Adrenal gland (tissue), 12 donors: ENCODE data around the gene MAGI1. TPM values are rescaled to one million over a fixed set of nuclear protein-coding genes. Genes with fewer than 3 reads are reported as not detected.

Source experiments
- DNase-seq, 7 donors: peaks; one replicate each; pipeline ENCODE4 v3.0.0-alpha.2; 2019 to 2020
- H3K27ac ChIP-seq, 5 donors: fragments of 200-600 bp; sonication (generic) in 4 of 5; 1 replicate in 3 of 5; 2 replicates in 2 of 5; pipeline versions ENCODE4 v1.5.1 to v1.8.0; 2016 to 2020; ENCODE audit warnings: mild to moderate bottlenecking in 1 of 5
- H3K27me3 ChIP-seq: fragments of 200-600 bp; 2 replicates; pipeline ENCODE4 v1.8.0; 2021
- H3K36me3 ChIP-seq, 2 donors: fragments of 200-600 bp; replicated peaks in 1 of 2; 1 replicate in 1 of 2; 2 replicates in 1 of 2; pipeline versions ENCODE4 v1.5.1 to v1.8.0; 2018 to 2022
- H3K4me1 ChIP-seq, 2 donors: fragments of 200-600 bp; replicated peaks in 1 of 2; 1 replicate in 1 of 2; 2 replicates in 1 of 2; pipeline versions ENCODE4 v1.5.1 to v1.8.0; 2018 to 2021
- H3K4me3 ChIP-seq, 4 donors: fragments of 200-600 bp; sonication (generic) in 3 of 4; one replicate each; pipeline ENCODE4 v1.5.1; 2016 to 2018
- H3K9me3 ChIP-seq, 3 donors: fragments of 200-600 bp; sonication (generic) in 1 of 3; replicated peaks in 1 of 3; 1 replicate in 2 of 3; 2 replicates in 1 of 3; pipeline versions ENCODE4 v1.5.1 to v1.8.0; 2016 to 2021
- CTCF ChIP-seq, 6 experiments: fragments of 450-650 bp in 4 of 6; fragments of 200-600 bp in 2 of 6; sonication (generic) in 1 of 6; IDR thresholded peaks; 1 replicate in 5 of 6; 2 replicates in 1 of 6; pipeline versions ENCODE4 v1.5.1 to v1.8.0; 2016 to 2021; ENCODE audit warnings: antibody characterized with exemption in 6 of 6, mild to moderate bottlenecking in 2 of 6, moderate library complexity in 1 of 6
- POLR2A ChIP-seq, 2 donors: fragments of 450-650 bp; IDR thresholded peaks; one replicate each; pipeline ENCODE4 v1.6.1; 2017; ENCODE audit warnings: antibody characterized with exemption in 2 of 2, mild to moderate bottlenecking in 2 of 2, moderate library complexity in 1 of 2
- WGBS, 4 donors: extraction: QIAGEN DNeasy Blood & Tissue Kit in 2 of 4; methylation state at CpG; one replicate each; pipeline versions ENCODE4 v1.1.5 to v1.1.7; 2013 to 2017; 5-methylcytosine and 5-hydroxymethylcytosine counted together
- intact Hi-C, 2 donors: fragments of 100-400 bp; cut with DNase I; formaldehyde crosslinking; loops; one replicate each; pipeline versions ENCODE4 v1.14.1 to v1.15.0; 2022 to 2023
- polyA plus RNA-seq, 3 donors: library from polyadenylated mRNA; stranded (reverse); fragments of 200-250 nt in 2 of 3; fragments of 350-450 nt in 1 of 3; fragmentation: Illumina TruSeq in 1 of 3; extraction: RNeasy Lipid Tissue Mini Kit (QIAGEN cat#74804) in 1 of 3; gene quantifications; one replicate each; pipeline ENCODE4 v1.2.3, GENCODE V29; 2013 to 2014
- total RNA-seq, 9 donors: library from RNA; depleted of rRNA in 4 of 9; stranded (reverse); fragments of >200 nt in 4 of 9; fragments of 120-200 nt in 1 of 9; fragmentation: NEBNext Ultra II Directional in 1 of 9; extraction: Animal tissue kit (Norgen Biotek cat#: 25700) in 1 of 9; gene quantifications; one replicate each; pipeline versions ENCODE4 v1.1.0 to v1.2.4, GENCODE V29; 2013 to 2023
- donor health status: healthy with polysubstance abuse.
- donor health status: Bipolar disorder and iron deficiency.
- donor health status: DM: yes; HTN: yes; CAD: no.
- donor health status: DM: no; HTN: no; CAD: no.
- donor health status: DM: no; HTN: no; CAD: no.
- donor health status: DM: yes; HTN: yes; CAD: no.

MAGI1 gene
- total and polyA plus RNA-seq, 12 donors = 4.8 to 31.6 (median 18.5) TPM

DNA sequence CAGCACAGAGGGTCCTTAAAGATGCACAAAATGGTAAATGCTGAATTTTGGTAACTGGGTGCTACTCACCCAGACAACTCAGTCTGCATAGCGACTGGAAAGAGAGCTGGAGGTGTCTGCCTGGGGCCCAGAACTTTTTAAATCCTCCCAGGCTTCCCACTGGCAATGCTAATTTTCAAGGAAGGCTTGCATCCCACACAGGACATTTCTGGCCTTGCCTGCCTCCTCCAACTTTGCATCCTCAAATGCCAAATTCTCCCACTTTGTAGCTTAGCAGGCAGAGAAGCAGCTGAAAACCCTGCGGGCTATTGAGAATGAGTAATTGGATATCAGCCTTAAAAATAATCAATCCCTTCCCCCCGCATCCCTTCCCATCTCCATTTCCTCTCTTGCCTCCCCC lies 694.3 kb downstream of the MAGI1 start:
- Histone ChIP-seq H3K4me1 (no peaks in the 10 kb centered on the region), H3K27ac (no peak overlapping the region), H3K27me3 (no peaks in the 10 kb centered on the region), H3K4me3 (no peak overlapping the region), H3K9me3 (no peaks in the 10 kb centered on the region), H3K36me3 (no peaks in the 10 kb centered on the region)
- DNase-seq = no peak
- TF ChIP-seq CTCF (IDR thresholded peaks at IDR 0.05) = no peak
- no peak for TF ChIP-seq POLR2A (IDR thresholded peaks at IDR 0.05)
- intact Hi-C loops = no loop called here
- WGBS, 4 donors = 86 to 97% (median 92%) methylated on average over 3 of the region's 3 CpGs

DNA sequence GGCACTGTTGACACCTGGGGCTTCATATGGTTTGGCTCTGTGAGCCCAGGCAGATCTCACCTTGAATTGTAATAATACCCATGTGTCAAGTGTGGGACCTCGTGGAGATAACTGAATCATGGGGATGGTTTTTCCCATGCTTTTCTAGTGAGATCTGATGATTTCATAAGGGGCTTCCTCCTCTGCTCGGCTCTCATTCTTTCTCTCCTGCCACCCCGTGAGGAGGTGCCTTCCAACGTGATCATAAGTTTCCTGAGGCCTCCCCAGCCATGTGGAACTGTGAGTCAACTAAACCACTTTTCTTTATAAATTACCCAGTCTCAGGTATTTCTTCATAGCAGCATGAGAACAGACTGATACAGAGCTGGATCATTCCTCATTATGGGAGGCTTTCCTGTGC lies 695.0 kb downstream of the MAGI1 start:
- intact Hi-C loops = no loop called here
- Histone ChIP-seq H3K9me3 (no peaks in the 10 kb centered on the region), H3K36me3 (no peaks in the 10 kb centered on the region), H3K27ac (no peak overlapping the region), H3K27me3 (no peaks in the 10 kb centered on the region), H3K4me1 (no peaks in the 10 kb centered on the region), H3K4me3 (no peak overlapping the region)
- no peak for TF ChIP-seq POLR2A (IDR thresholded peaks at IDR 0.05)
- no peak for TF ChIP-seq CTCF (IDR thresholded peaks at IDR 0.05)
- WGBS, 4 donors = 71 to 84% (median 81%) methylated on average over 4 of the region's 4 CpGs
- no peak for DNase-seq

DNA sequence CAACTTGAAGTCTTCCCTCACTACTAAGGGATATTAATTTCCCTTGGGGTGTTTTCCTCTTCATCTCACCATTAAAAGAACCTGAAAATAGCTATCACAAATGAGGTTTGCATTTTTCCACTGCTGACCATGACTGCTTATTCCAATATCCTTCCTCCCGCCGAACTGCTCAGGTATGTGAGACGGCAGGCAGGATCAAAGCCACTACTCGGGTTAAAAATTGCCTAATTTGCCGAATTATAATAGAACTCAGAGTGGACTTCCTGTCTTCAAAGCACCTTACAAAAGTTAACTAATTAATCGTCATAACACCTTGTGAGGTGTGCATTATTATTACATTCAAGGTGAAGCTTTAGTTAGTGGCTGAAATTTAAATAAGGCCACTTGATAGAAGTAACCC lies 695.7 kb downstream of the MAGI1 start:
- intact Hi-C loops = no loop called here
- Histone ChIP-seq H3K36me3 (no peaks in the 10 kb centered on the region), H3K4me1 (no peaks in the 10 kb centered on the region), H3K4me3 (no peak overlapping the region), H3K9me3 (no peaks in the 10 kb centered on the region), H3K27me3 (no peaks in the 10 kb centered on the region), H3K27ac (no peak overlapping the region)
- DNase-seq = no peak
- WGBS, 4 donors = 89 to 97% (median 91%) methylated on average over 6 of the region's 6 CpGs
- TF ChIP-seq POLR2A (IDR thresholded peaks at IDR 0.05) = no peak
- no peak for TF ChIP-seq CTCF (IDR thresholded peaks at IDR 0.05)

DNA sequence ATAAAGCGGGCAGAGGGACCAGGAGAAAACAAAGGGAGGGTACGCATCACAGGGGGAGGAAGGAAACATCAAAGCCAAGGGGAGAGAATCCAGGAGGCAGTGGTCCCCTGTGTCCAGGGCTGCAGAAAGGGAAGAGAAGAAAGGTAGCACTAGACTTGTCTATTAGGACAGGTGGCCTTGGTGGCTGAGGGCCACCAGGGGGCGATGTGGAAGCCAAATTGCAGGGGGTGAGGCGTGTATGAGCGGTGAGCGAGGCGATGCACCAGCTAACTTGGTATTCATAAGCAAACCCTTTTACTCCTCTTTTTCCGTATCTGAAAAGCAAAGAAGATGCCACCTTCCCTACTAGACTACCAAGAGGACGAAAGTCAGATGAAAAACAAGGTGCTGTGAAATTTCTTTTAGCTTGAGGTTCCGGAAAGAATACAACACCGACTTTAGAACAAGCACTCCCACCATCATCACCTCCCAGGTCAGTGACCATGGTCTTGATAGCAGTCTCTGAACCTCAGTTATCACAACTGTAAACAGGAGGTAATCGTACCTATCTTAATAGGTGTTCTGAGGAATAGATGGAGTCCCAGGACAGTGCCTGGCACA lies 696.5 kb downstream of the MAGI1 start:
- intact Hi-C loops = no loop called here
- Histone ChIP-seq H3K9me3 (no peaks in the 10 kb centered on the region), H3K4me3 (no peak overlapping the region), H3K4me1 (no peaks in the 10 kb centered on the region), H3K36me3 (no peaks in the 10 kb centered on the region), H3K27me3 (no peaks in the 10 kb centered on the region), H3K27ac (no peak overlapping the region)
- 67 to 79% (median 70%) methylated on average over 12 of the region's 12 CpGs for WGBS, 4 donors
- TF ChIP-seq POLR2A (IDR thresholded peaks at IDR 0.05) = no peak
- TF ChIP-seq CTCF (IDR thresholded peaks at IDR 0.05) = peak; percentile 12 to 57 (median 44)
- DNase-seq = peak; percentile 18 to 61 (median 35)
